Panc1 (cell line): ENCODE results near the gene EPHB2. TPM values are rescaled to one million over a fixed set of nuclear protein-coding genes. Genes with fewer than 3 reads are reported as not detected.

Source experiments
- ATAC-seq: fragments of 200-7000 bp; cut with Tn5 transposase; 2 replicates; pipeline ENCODE4 v1.9.1; 2020; ENCODE audit warnings: mild to moderate bottlenecking, moderate library complexity
- BruUV-seq: library from RNA; stranded (reverse); fragments of 400-500 nt; replicated peaks from 2 replicates; lab custom pipeline; 2021; lab: Mats Ljungman, UMichigan
- CTCF ChIA-PET: fragments of 300-600 bp; sonication (Branson Sonifier 250); formaldehyde crosslinking; loops from one replicate; lab custom pipeline; 2022; ENCODE audit warnings: antibody characterized with exemption; lab: Charles Lee
- POLR2A ChIA-PET: fragments of 300-600 bp; sonication (Branson Sonifier 250); formaldehyde crosslinking; loops from one replicate; lab custom pipeline; 2022; ENCODE audit warnings: antibody characterized with exemption; lab: Charles Lee
- DNase-seq: peaks from one replicate; pipeline ENCODE4 v3.0.0-alpha.2; 2010; ENCODE audit warnings: low read depth, low spot score
- H3K27ac ChIP-seq: 2 replicates; pipeline ENCODE4 v1.5.1; 2011; ENCODE audit warnings: mild to moderate bottlenecking, low read length, inconsistent platforms
- H3K27me3 ChIP-seq: fragments of 200-500 bp; sonication (Bioruptor generic); 2 replicates; pipeline ENCODE4 v1.6.0; 2014; ENCODE audit warnings: low read length, inconsistent platforms; ENCODE audit not compliant: control insufficient read depth, insufficient read depth
- H3K36me3 ChIP-seq: fragments of 200-500 bp; sonication (Bioruptor generic); 2 replicates; pipeline ENCODE4 v1.5.1; 2014; ENCODE audit warnings: inconsistent platforms, mild to moderate bottlenecking, low read length, moderate library complexity; ENCODE audit not compliant: control insufficient read depth, insufficient read depth
- H3K4me1 ChIP-seq: 2 replicates; pipeline ENCODE4 v1.5.1; 2011; ENCODE audit warnings: inconsistent platforms, mild to moderate bottlenecking, low read length, moderate library complexity; ENCODE audit not compliant: control insufficient read depth, insufficient read depth
- H3K4me3 ChIP-seq, 2 experiments: 2 replicates each; pipeline ENCODE4 v1.5.1; 2011 to 2012; ENCODE audit warnings: low read depth in 2 of 2, low read length in 2 of 2, mild to moderate bottlenecking in 2 of 2, inconsistent platforms in 1 of 2, moderate library complexity in 1 of 2
- H3K9me3 ChIP-seq: fragments of 200-500 bp; sonication (Bioruptor generic); 2 replicates; pipeline ENCODE4 v1.5.1; 2014; ENCODE audit warnings: low read depth, mild to moderate bottlenecking, inconsistent platforms, low read length, moderate library complexity; ENCODE audit not compliant: control insufficient read depth, insufficient read depth
- POLR2AphosphoS5 ChIP-seq: IDR thresholded peaks from 2 replicates; pipeline ENCODE4 v1.6.1; 2012; ENCODE audit warnings: mild to moderate bottlenecking, low read depth, low read length, moderate library complexity
- SIN3A ChIP-seq: IDR thresholded peaks from 2 replicates; pipeline ENCODE4 v1.6.1; 2012; ENCODE audit warnings: low read depth, mild to moderate bottlenecking, low read length, moderate library complexity, borderline replicate concordance; ENCODE audit not compliant: insufficient read depth
- TCF7L2 ChIP-seq: IDR thresholded peaks from 2 replicates; pipeline ENCODE4 v1.6.1; 2011; ENCODE audit warnings: mild to moderate bottlenecking, low read depth, low read length, inconsistent platforms
- in situ Hi-C: cut with HindIII; loops from 2 replicates; pipeline ENCODE4 v1.10.0; 2016; ENCODE audit warnings: low sequenced_read_pairs, low pct_unique_long_range_greater_than_20kb
- intact Hi-C: fragments of 100-400 bp; cut with micrococcal nuclease; formaldehyde crosslinking; loops from one replicate; pipeline ENCODE4 v1.10.0; 2022; ENCODE audit not compliant: unreplicated experiment
- total RNA-seq: library from RNA; stranded (reverse); gene quantifications from one replicate; pipeline ENCODE4 v1.2.1, GENCODE V29; 2021; ENCODE audit not compliant: unreplicated experiment
- TF ChIP-seq, protein P1 (sequence below), 2 experiments: IDR thresholded peaks; 2 replicates each; pipeline ENCODE4 v1.6.1; 2011 to 2012; ENCODE audit warnings: low read depth in 2 of 2, control low read depth in 1 of 2, low read length in 1 of 2, mild to moderate bottlenecking in 1 of 2, moderate library complexity in 1 of 2; ENCODE audit not compliant: insufficient read depth in 1 of 2
- TF ChIP-seq, protein P2 (sequence below): fragments of 450-650 bp; IDR thresholded peaks from 2 replicates; pipeline ENCODE4 v1.5.1; 2017; ENCODE audit warnings: mild to moderate bottlenecking

The EPHB2 gene
- total RNA-seq, 1 experiment from 2014 or later = 29.0 TPM

DNA sequence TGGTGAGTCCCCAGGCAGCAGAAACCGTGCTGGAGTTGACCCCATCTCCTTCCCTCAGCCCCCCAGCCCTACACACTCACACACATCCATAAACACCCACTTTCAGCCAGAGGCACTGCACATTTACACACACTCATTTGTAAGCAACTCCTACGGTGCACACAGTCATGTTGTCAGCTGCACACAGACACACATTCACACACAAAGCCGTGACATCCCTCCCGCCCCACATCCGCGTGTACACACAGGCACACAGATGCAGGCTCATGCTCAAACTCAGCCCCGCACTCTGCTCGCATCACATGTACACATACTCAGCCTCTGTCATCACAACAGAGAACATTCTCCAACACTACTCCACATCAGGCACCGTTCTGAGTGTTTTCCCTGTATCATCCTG, 214.5 kb downstream of the EPHB2 start:
- CTCF ChIA-PET = no interaction called here
- in situ Hi-C loops (no loop called here), intact Hi-C loops (loop anchor here (10.0 kb wide), 1 partner anchor 220 kb away; no protein-coding TSS in a partner anchor)
- Histone ChIP-seq H3K4me1 (no peaks in the 10 kb centered on the region), H3K36me3 (no peaks in the 10 kb centered on the region), H3K4me3 (no peak overlapping the region), H3K27me3 (no peaks in the 10 kb centered on the region), H3K9me3 (no peaks in the 10 kb centered on the region), H3K27ac (no peak overlapping the region)
- POLR2A ChIA-PET = no interaction called here
- ATAC-seq = no peak
- no peak for DNase-seq
- no TSS peak for BruUV-seq
- TF ChIP-seq POLR2AphosphoS5 (no peak), SIN3A (no peak), TCF7L2 (no peak)
- TF ChIP-seq, protein P1, sequence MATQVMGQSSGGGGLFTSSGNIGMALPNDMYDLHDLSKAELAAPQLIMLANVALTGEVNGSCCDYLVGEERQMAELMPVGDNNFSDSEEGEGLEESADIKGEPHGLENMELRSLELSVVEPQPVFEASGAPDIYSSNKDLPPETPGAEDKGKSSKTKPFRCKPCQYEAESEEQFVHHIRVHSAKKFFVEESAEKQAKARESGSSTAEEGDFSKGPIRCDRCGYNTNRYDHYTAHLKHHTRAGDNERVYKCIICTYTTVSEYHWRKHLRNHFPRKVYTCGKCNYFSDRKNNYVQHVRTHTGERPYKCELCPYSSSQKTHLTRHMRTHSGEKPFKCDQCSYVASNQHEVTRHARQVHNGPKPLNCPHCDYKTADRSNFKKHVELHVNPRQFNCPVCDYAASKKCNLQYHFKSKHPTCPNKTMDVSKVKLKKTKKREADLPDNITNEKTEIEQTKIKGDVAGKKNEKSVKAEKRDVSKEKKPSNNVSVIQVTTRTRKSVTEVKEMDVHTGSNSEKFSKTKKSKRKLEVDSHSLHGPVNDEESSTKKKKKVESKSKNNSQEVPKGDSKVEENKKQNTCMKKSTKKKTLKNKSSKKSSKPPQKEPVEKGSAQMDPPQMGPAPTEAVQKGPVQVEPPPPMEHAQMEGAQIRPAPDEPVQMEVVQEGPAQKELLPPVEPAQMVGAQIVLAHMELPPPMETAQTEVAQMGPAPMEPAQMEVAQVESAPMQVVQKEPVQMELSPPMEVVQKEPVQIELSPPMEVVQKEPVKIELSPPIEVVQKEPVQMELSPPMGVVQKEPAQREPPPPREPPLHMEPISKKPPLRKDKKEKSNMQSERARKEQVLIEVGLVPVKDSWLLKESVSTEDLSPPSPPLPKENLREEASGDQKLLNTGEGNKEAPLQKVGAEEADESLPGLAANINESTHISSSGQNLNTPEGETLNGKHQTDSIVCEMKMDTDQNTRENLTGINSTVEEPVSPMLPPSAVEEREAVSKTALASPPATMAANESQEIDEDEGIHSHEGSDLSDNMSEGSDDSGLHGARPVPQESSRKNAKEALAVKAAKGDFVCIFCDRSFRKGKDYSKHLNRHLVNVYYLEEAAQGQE (IDR thresholded peaks at IDR 0.05; ENCODE audit: insufficient read depth in 1 of 2, low read depth in 2 of 2, low read length in 1 of 2) = no peak
- TF ChIP-seq, protein P2, sequence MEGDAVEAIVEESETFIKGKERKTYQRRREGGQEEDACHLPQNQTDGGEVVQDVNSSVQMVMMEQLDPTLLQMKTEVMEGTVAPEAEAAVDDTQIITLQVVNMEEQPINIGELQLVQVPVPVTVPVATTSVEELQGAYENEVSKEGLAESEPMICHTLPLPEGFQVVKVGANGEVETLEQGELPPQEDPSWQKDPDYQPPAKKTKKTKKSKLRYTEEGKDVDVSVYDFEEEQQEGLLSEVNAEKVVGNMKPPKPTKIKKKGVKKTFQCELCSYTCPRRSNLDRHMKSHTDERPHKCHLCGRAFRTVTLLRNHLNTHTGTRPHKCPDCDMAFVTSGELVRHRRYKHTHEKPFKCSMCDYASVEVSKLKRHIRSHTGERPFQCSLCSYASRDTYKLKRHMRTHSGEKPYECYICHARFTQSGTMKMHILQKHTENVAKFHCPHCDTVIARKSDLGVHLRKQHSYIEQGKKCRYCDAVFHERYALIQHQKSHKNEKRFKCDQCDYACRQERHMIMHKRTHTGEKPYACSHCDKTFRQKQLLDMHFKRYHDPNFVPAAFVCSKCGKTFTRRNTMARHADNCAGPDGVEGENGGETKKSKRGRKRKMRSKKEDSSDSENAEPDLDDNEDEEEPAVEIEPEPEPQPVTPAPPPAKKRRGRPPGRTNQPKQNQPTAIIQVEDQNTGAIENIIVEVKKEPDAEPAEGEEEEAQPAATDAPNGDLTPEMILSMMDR = no peak

DNA sequence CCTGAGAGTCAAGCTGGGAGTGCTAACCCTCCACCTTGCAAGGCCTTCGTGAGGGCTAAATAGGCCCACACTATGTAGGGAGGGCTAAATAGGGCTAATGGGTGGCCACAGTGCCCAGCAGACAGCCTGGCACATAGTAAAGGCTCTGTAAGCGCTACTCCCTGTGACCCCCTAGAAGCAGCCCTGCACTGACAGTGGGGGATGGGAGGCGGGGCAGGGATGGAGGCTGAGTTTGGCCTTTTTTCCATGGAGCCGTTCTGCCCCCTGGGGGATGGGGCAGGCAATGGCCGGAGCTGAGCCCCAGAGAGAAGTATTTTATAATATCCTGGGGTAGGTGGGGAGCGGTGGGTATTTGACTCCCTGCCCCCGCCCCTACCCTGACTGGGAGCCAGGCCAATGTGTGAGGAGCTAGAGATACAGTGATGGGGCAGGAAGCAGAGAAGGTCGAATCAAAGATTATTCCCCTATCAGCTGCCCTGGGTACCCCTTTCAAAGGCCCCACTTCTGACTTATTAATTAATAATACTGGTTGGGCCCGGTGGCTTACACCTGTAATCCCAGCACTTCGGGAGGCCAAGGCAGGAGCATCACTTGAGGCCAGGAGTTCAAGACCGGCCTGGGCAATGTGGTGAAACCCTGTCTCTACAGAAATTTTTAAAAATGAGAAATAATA, 219.7 kb downstream of the EPHB2 start:
- ATAC-seq (peak; percentile 85), DNase-seq (no peak)
- intact Hi-C loops = loop anchor here (5.0 kb wide), 1 partner anchor 258 kb away; no protein-coding TSS in a partner anchor
- Histone ChIP-seq H3K9me3 (no peaks in the 10 kb centered on the region; the same call in 1 of the 2 replicates), H3K36me3 (no peaks in the 10 kb centered on the region), H3K27ac (no peak overlapping the region), H3K27me3 (no peaks in the 10 kb centered on the region), H3K4me1 (no peaks in the 10 kb centered on the region), H3K4me3 (no peak overlapping the region)
- no TSS peak for BruUV-seq
- in situ Hi-C loops = no loop called here
- ChIA-PET CTCF (interaction anchor here (0.7 to 1.3 kb wide), 4 partner anchors 226 to 777 kb away, joined by 3 to 7 read pairs (median 4); no protein-coding TSS in a partner anchor), POLR2A (no interaction called here)
- no peak for TF ChIP-seq TCF7L2
- TF ChIP-seq, protein P2 = peak; percentile 92
